CD4-positive, alpha-beta T cell treated with Interleukin-15 for 4 hours (primary cell): ENCODE results near the gene PIP5K1B.

Experiments
- DNase-seq: peaks from one replicate; pipeline ENCODE4 v3.0.0-alpha.2; 2020; ENCODE audit warnings: low spot score

PIP5K1B gene

GRCh38 chr9:68708513-68708912, 3.5 kb downstream of the PIP5K1B start:
- no peak for DNase-seq

- DNase-seq: no peak
Observed at GRCh38 chr9:68709291-68710110, 4.5 kb downstream of the PIP5K1B start.

- DNase-seq: no peak
Observed at GRCh38 chr9:68710111-68710471, 5.1 kb downstream of the PIP5K1B start.

- no peak for DNase-seq
Observed at GRCh38 chr9:68711281-68711680, 6.2 kb downstream of the PIP5K1B start.

- no peak for DNase-seq
Observed at GRCh38 chr9:68711932-68712331, 6.9 kb downstream of the PIP5K1B start.

- DNase-seq: no peak
Observed at GRCh38 chr9:68714416-68715180, 9.6 kb downstream of the PIP5K1B start.

GRCh38 chr9:68715181-68715456, 10.1 kb downstream of the PIP5K1B start:
- DNase-seq: no peak

- DNase-seq: no peak
Observed at GRCh38 chr9:68717552-68718443, 12.8 kb downstream of the PIP5K1B start.

GRCh38 chr9:68719847-68720246, 14.8 kb downstream of the PIP5K1B start:
- no peak for DNase-seq

- DNase-seq: no peak
Observed at GRCh38 chr9:68720656-68721313, 15.7 kb downstream of the PIP5K1B start.

- no peak for DNase-seq
Observed at GRCh38 chr9:68721666-68722330, 16.8 kb downstream of the PIP5K1B start.

- no peak for DNase-seq
Observed at GRCh38 chr9:68725070-68725469, 20.0 kb downstream of the PIP5K1B start.

GRCh38 chr9:68726489-68726888, 21.4 kb downstream of the PIP5K1B start:
- DNase-seq: no peak

- DNase-seq: no peak
Observed at GRCh38 chr9:68727636-68728035, 22.6 kb downstream of the PIP5K1B start.

- no peak for DNase-seq
Observed at GRCh38 chr9:68728731-68729130, 23.7 kb downstream of the PIP5K1B start.

- no peak for DNase-seq
Observed at GRCh38 chr9:68730570-68731235, 25.7 kb downstream of the PIP5K1B start.

- DNase-seq: no peak
Observed at GRCh38 chr9:68731857-68732256, 26.8 kb downstream of the PIP5K1B start.

- DNase-seq: no peak
Observed at GRCh38 chr9:68732405-68733020, 27.5 kb downstream of the PIP5K1B start.

- no peak for DNase-seq
Observed at GRCh38 chr9:68733021-68733405, 28.0 kb downstream of the PIP5K1B start.

- no peak for DNase-seq
Observed at GRCh38 chr9:68738358-68738757, 33.3 kb downstream of the PIP5K1B start.
